PC-3 (cell line): ENCODE data around the gene ENAH. TPM values are rescaled to one million over a fixed set of nuclear protein-coding genes. Genes with fewer than 3 reads are reported as not detected.
A peak's percentile ranks its signal among the peaks of the same experiment; 100 is the strongest.

Experiments
- ATAC-seq: fragments of 200-7000 bp; cut with Tn5 transposase; 2 replicates; pipeline ENCODE4 v1.9.1; 2020; ENCODE audit warnings: mild to moderate bottlenecking, moderate library complexity
- BruUV-seq: library from RNA; stranded (reverse); fragments of 400-500 nt; replicated peaks from 2 replicates; lab custom pipeline; 2021; lab: Mats Ljungman, UMichigan
- CTCF ChIA-PET: fragments of 300-600 bp; sonication (Branson Sonifier 250); formaldehyde crosslinking; loops from one replicate; lab custom pipeline; 2022; ENCODE audit warnings: antibody characterized with exemption; lab: Charles Lee
- POLR2A ChIA-PET: fragments of 300-600 bp; sonication (Branson Sonifier 250); formaldehyde crosslinking; loops from one replicate; lab custom pipeline; 2022; ENCODE audit warnings: antibody characterized with exemption; ENCODE audit not compliant: unreplicated experiment; lab: Charles Lee
- DNase-seq: peaks from one replicate; pipeline ENCODE4 v3.0.0-alpha.2; 2015
- H2AFZ ChIP-seq: fragments of 300-600 bp; sonication (generic); 2 replicates; pipeline ENCODE4 v1.6.0; 2016; ENCODE audit warnings: antibody characterized with exemption, low read length
- H3F3A ChIP-seq: fragments of 300-600 bp; sonication (generic); one replicate; pipeline ENCODE4 v1.6.0; 2017; ENCODE audit warnings: antibody characterized with exemption, low read length, control low read depth, mild to moderate bottlenecking; ENCODE audit not compliant: unreplicated experiment
- H3K27ac ChIP-seq: fragments of 300-600 bp; sonication (generic); 2 replicates; pipeline ENCODE4 v1.5.1; 2016; ENCODE audit warnings: mild to moderate bottlenecking, low read length
- H3K27me3 ChIP-seq: fragments of 300-600 bp; sonication (generic); 2 replicates; pipeline ENCODE4 v1.6.1; 2016; ENCODE audit warnings: low read length, mixed read lengths
- H3K36me3 ChIP-seq: fragments of 300-600 bp; sonication (generic); 2 replicates; pipeline ENCODE4 v1.6.1; 2016; ENCODE audit warnings: low read depth, mixed run types, low read length, mixed read lengths
- H3K4me1 ChIP-seq: fragments of 300-600 bp; sonication (generic); 2 replicates; pipeline ENCODE4 v1.5.1; 2016; ENCODE audit warnings: low read length; ENCODE audit not compliant: insufficient read depth
- H3K4me2 ChIP-seq: fragments of 300-600 bp; sonication (generic); 2 replicates; pipeline ENCODE4 v1.6.0; 2016; ENCODE audit warnings: low read length
- H3K4me3 ChIP-seq: fragments of 300-600 bp; sonication (generic); 2 replicates; pipeline ENCODE4 v1.5.1; 2016; ENCODE audit warnings: mild to moderate bottlenecking, low read length, mixed read lengths
- H3K79me2 ChIP-seq: fragments of 300-600 bp; sonication (generic); 2 replicates; pipeline ENCODE4 v1.6.1; 2017; ENCODE audit warnings: low read length, mixed read lengths
- H3K9ac ChIP-seq: fragments of 300-600 bp; sonication (generic); 2 replicates; pipeline ENCODE4 v1.6.0; 2016; ENCODE audit warnings: mild to moderate bottlenecking, low read length
- H3K9me2 ChIP-seq: fragments of 300-600 bp; sonication (generic); replicated peaks from 2 replicates; pipeline ENCODE4 v1.6.1; 2016; ENCODE audit warnings: mixed run types, low read length, mixed read lengths
- H3K9me3 ChIP-seq: fragments of 300-600 bp; sonication (generic); 2 replicates; pipeline ENCODE4 v1.6.1; 2016; ENCODE audit warnings: low read length, mixed read lengths
- H4K20me1 ChIP-seq: fragments of 300-600 bp; sonication (generic); 2 replicates; pipeline ENCODE4 v1.6.1; 2016; ENCODE audit warnings: low read length, mixed read lengths
- CTCF ChIP-seq: fragments of 300-600 bp; sonication (generic); conservative IDR thresholded peaks from 2 replicates; pipeline ENCODE4 v1.5.1; 2017; ENCODE audit warnings: antibody characterized with exemption, low read depth, mild to moderate bottlenecking, low read length
- EZH2 ChIP-seq: fragments of 300-600 bp; sonication (generic); IDR thresholded peaks from one replicate; pipeline ENCODE4 v1.6.1; 2017; ENCODE audit warnings: antibody characterized with exemption, mild to moderate bottlenecking, low read length; ENCODE audit not compliant: unreplicated experiment
- EZH2phosphoT487 ChIP-seq: fragments of 300-600 bp; sonication (generic); IDR thresholded peaks from 2 replicates; pipeline ENCODE4 v1.6.1; 2018; ENCODE audit warnings: mild to moderate bottlenecking, antibody characterized with exemption, low read length, borderline replicate concordance
- intact Hi-C: fragments of 100-400 bp; cut with micrococcal nuclease; formaldehyde crosslinking; loops from 2 replicates; pipeline ENCODE4 v1.9.0; 2023
- total RNA-seq: library from RNA; depleted of rRNA; stranded (reverse); fragments of >200 nt; gene quantifications from 2 replicates; pipeline ENCODE4 v1.2.3, GENCODE V29; 2014

ENAH gene
- total RNA-seq, 1 experiment from 2014 or later, result 96.6 TPM

GRCh38 chr1:225464851-225465792 lies 187.8 kb downstream of the ENAH start:
- no TSS peak for BruUV-seq
- H3K79me2 ChIP-seq, result no peaks in the 10 kb centered on the region
- peaks cover 59% of the 10 kb centered on the region for H3K4me1 ChIP-seq
- no peak for TF ChIP-seq CTCF
- TF ChIP-seq EZH2phosphoT487, result no peak
- TF ChIP-seq EZH2, result no peak
- peak overlapping the region; percentile 50 for H3K9ac ChIP-seq
- no peaks in the 10 kb centered on the region for H3K9me3 ChIP-seq
- H3K27ac ChIP-seq, result peak overlapping the region; percentile 89
- CTCF ChIA-PET, result no interaction called here
- DNase-seq (peak; percentile 76), ATAC-seq (no peak)
- peak overlapping the region; percentile 36 for H3K4me2 ChIP-seq
- no peaks in the 10 kb centered on the region for H3F3A ChIP-seq
- H4K20me1 ChIP-seq, result no peaks in the 10 kb centered on the region
- no peak overlapping the region for H3K4me3 ChIP-seq
- peak overlapping the region; percentile 43; the same call in 1 of the 2 replicates for H2AFZ ChIP-seq
- H3K9me2 ChIP-seq, result no peaks in the 10 kb centered on the region
- POLR2A ChIA-PET, result no interaction called here
- H3K36me3 ChIP-seq, result no peaks in the 10 kb centered on the region
- intact Hi-C loops, result no loop called here
- no peaks in the 10 kb centered on the region for H3K27me3 ChIP-seq

DNA sequence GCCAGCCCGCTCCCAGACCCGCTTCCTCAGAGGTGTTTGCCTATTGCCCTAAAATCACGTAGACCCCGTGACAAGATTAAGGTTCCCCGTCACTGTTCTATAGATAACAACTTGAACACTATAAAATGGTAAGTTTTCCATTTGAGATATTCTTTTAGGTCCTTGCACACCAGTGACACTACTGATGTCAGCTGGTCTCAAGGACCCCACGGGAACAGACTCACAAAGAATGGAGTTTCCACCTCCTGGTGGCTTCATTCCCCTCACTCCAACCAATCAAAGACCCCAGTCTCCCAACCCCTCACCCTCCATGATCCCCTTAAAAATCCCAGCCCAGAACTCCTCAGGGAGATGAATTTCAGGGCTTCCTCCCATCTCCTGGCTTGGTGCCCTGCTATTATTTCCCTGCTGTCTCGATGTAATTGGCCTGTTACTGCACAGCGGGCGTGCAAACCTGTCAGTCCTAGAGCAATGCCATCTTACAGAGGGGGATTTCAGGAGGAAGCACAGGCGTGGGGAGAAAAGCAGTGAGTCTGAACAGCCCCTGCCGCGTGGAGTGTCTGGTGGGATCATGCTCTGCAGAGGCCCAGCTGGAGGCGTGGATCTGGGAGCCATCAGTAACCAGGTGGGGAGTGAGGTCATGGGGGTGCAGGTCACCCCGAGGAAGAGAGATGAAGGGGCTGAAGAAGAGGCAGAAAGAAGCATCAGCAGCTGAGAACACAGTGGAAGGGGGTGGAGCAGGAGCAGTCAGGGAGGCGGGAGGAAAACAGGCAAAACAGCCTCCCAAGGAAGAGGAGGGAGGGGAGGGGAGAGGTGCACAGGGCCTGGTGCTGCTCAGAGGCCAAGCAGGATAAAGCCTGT lies 190.0 kb downstream of the ENAH start:
- Histone ChIP-seq H3K9ac (peak overlapping the region; percentile 66), H3K79me2 (no peaks in the 10 kb centered on the region), H3K27me3 (no peaks in the 10 kb centered on the region), H4K20me1 (no peaks in the 10 kb centered on the region), H3K4me3 (peak overlapping the region; percentile 11; the same call in 1 of the 2 replicates), H3K9me2 (no peaks in the 10 kb centered on the region), H3K36me3 (no peaks in the 10 kb centered on the region), H3K9me3 (no peaks in the 10 kb centered on the region), H3F3A (no peaks in the 10 kb centered on the region), H2AFZ (peak overlapping the region; percentile 27; the same call in 1 of the 2 replicates), H3K4me2 (peak overlapping the region; percentile 75), H3K4me1 (peaks cover 79% of the 10 kb centered on the region), H3K27ac (peak overlapping the region; percentile 89)
- no TSS peak for BruUV-seq
- ChIA-PET CTCF (no interaction called here), POLR2A (interaction anchor here (0.6 to 0.7 kb wide), 2 partner anchors 10 to 14 kb away, joined by 3 to 4 read pairs; no protein-coding TSS in a partner anchor)
- DNase-seq (peak; percentile 72), ATAC-seq (peak; percentile 48)
- intact Hi-C loops, result no loop called here
- no peak for TF ChIP-seq EZH2phosphoT487
- TF ChIP-seq EZH2, result no peak
- no peak for TF ChIP-seq CTCF
